C4-2B (cell line): Measurements from ENCODE around the gene PPP2R3B.

Experiments
- CTCF ChIP-seq: fragments of 450-650 bp; conservative IDR thresholded peaks from 2 replicates; pipeline ENCODE4 v1.5.1; 2017; ENCODE audit warnings: mild to moderate bottlenecking
- ZFX ChIP-seq: fragments of 450-650 bp; IDR thresholded peaks from 2 replicates; pipeline ENCODE4 v1.6.1; 2017

GRCh38 chrX:332496-332860 lies 54.2 kb downstream of the PPP2R3B start:
- no peak for TF ChIP-seq CTCF
- no peak for TF ChIP-seq ZFX
